ENCODE data around the gene MACROD2. TPM values are rescaled to one million over a fixed set of nuclear protein-coding genes. Genes with fewer than 3 reads are reported as not detected.

Gene MACROD2
- total RNA-seq, 1 experiment from 2014 or later, result 1.6 TPM

DNA sequence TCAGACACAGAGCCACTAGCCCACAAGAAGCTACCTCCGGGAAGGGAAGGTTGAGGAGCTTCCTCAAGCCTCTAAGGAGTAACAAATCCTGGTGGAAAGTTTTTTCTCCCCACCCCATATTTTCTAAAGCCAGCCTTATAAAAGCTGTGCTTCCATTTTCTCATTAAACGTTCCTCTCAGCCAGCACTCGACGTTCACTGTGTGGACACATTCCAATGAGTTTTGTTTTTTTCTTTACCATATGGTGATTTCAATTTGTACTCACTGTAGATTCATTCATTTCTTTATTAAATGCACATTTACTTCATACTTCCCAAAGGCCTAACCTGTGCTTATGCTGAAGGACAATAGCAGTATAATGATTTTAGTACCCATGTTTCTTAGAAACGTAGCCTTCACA, 536.5 kb downstream of the MACROD2 start:
- no peak overlapping the region for H2AFZ ChIP-seq (ENCODE audit: low read length)
- no peak overlapping the region for H3K9ac ChIP-seq (ENCODE audit: extremely low read depth, insufficient read length, low read length)
- H3K4me1 Mint-ChIP-seq, result no peaks in the 10 kb centered on the region
- H3K4ac ChIP-seq (ENCODE audit: low read depth, low read length), result no peak overlapping the region
- no peak overlapping the region for H4K8ac ChIP-seq (replicated peaks; ENCODE audit: insufficient read length, low read depth, low read length)
- H3K4me3 Mint-ChIP-seq, result no peak overlapping the region
- no peak for TF ChIP-seq CTCF (conservative IDR thresholded peaks at IDR 0.05)
- H3T11ph ChIP-seq (ENCODE audit: low read length), result no peak overlapping the region
- H3K23ac ChIP-seq (ENCODE audit: insufficient read length, low read depth, low read length), result no peak overlapping the region
- no peaks in the 10 kb centered on the region for H3K9me3 Mint-ChIP-seq
- no peak overlapping the region for H2AK5ac ChIP-seq (ENCODE audit: insufficient read length, low read length)
- no peaks in the 10 kb centered on the region for H3K4me1 ChIP-seq (ENCODE audit: insufficient read depth, low read length)
- no peak overlapping the region for H3K4me2 ChIP-seq (ENCODE audit: insufficient read depth, insufficient read length, low read length)
- H3K27me3 Mint-ChIP-seq (ENCODE audit: low read depth), result no peaks in the 10 kb centered on the region
- H2BK15ac ChIP-seq (ENCODE audit: low read depth, low read length), result no peak overlapping the region
- H4K20me1 ChIP-seq (ENCODE audit: control insufficient read depth, insufficient read depth, insufficient read length), result no peaks in the 10 kb centered on the region
- H3K27ac Mint-ChIP-seq, result no peak overlapping the region
- H3K14ac ChIP-seq (ENCODE audit: insufficient read depth, low read length), result no peak overlapping the region
- no peak overlapping the region for H4K91ac ChIP-seq (ENCODE audit: insufficient read length, low read depth, low read length)
- no peak overlapping the region for H2BK120ac ChIP-seq (ENCODE audit: low read depth, low read length, poor library complexity, severe bottlenecking)
- no peak overlapping the region for H2BK12ac ChIP-seq (ENCODE audit: insufficient read length, low read depth, low read length)
- H3K18ac ChIP-seq (ENCODE audit: insufficient read length, low read depth, low read length), result no peak overlapping the region
- WGBS (ENCODE audit: extremely low coverage, insufficient read length, low lambda C conversion rate), result no CpG with 5 or more reads among the region's 5 CpGs
- H2BK20ac ChIP-seq (ENCODE audit: low read depth, low read length, poor library complexity, severe bottlenecking), result no peak overlapping the region
- no peak for DNase-seq
- H2BK5ac ChIP-seq (ENCODE audit: insufficient read length, low read length), result no peak overlapping the region
- H3K23me2 ChIP-seq (ENCODE audit: insufficient read length, low read depth, low read length, poor library complexity, severe bottlenecking), result no peaks in the 10 kb centered on the region
- H3K27me3 ChIP-seq (ENCODE audit: insufficient read depth, low read length), result no peaks in the 10 kb centered on the region
- no peak overlapping the region for H3K56ac ChIP-seq (ENCODE audit: insufficient read length, low read depth, low read length)
- no peaks in the 10 kb centered on the region for H3K36me3 Mint-ChIP-seq (ENCODE audit: insufficient read depth in 1 of 3, low read depth in 3 of 3)
- no peak overlapping the region for H4K5ac ChIP-seq (ENCODE audit: insufficient read length, low read depth, low read length)
- H3K9me3 ChIP-seq (ENCODE audit: control insufficient read depth, low read depth, low read length), result no peaks in the 10 kb centered on the region
- no peaks in the 10 kb centered on the region for H3K79me1 ChIP-seq (ENCODE audit: insufficient read depth, low read depth, low read length, poor library complexity, severe bottlenecking)
- no peak overlapping the region for H3K27ac ChIP-seq (ENCODE audit: insufficient read length, low read depth, low read length)
- H3K79me2 ChIP-seq (ENCODE audit: insufficient read depth, low read length), result no peaks in the 10 kb centered on the region

Data from H9 (cell line).